Mucosa of descending colon (tissue), 3 donors: ENCODE data around the gene MCTP1. TPM values are rescaled to one million over a fixed set of nuclear protein-coding genes. Genes with fewer than 3 reads are reported as not detected.

Experiments used
- ATAC-seq: fragments of 200-7000 bp; cut with Tn5 transposase; one replicate; pipeline ENCODE4 v1.9.1; 2020; ENCODE audit warnings: mild to moderate bottlenecking, moderate library complexity
- DNase-seq, 3 donors: peaks; one replicate each; pipeline ENCODE4 v3.0.0-alpha.2; 2020
- H3K36me3 ChIP-seq: fragments of 200-600 bp; one replicate; pipeline ENCODE4 v1.8.0; 2021; ENCODE audit warnings: low read depth, mild to moderate bottlenecking
- H3K4me1 ChIP-seq: fragments of 200-600 bp; one replicate; pipeline ENCODE4 v1.8.0; 2021; ENCODE audit warnings: low read depth, mild to moderate bottlenecking
- H3K4me3 ChIP-seq: fragments of 200-600 bp; one replicate; pipeline ENCODE4 v1.8.0; 2021; ENCODE audit warnings: mild to moderate bottlenecking
- H3K9me3 ChIP-seq: fragments of 200-600 bp; one replicate; pipeline ENCODE4 v1.8.0; 2021; ENCODE audit warnings: mild to moderate bottlenecking
- intact Hi-C, 2 donors: fragments of 100-400 bp; cut with DNase I in 1 of 2; cut with micrococcal nuclease in 1 of 2; formaldehyde crosslinking; loops; one replicate each; pipeline versions ENCODE4 v1.11.0 to v1.11.1; 2022; cut with DNase I, micrococcal nuclease
- total RNA-seq, 3 donors: library from RNA; stranded (reverse); fragmentation: NEBNext Ultra II Directional in 2 of 3; extraction: Animal tissue kit (Norgen Biotek cat#: 25700) in 2 of 3; gene quantifications; one replicate each; pipeline versions ENCODE4 v1.2.1 to v1.2.4, GENCODE V29; 2021 to 2023
- TF ChIP-seq, protein P1 (sequence below): fragments of 200-600 bp; IDR thresholded peaks from one replicate; pipeline ENCODE4 v1.8.0; 2022; ENCODE audit warnings: antibody characterized with exemption, mild to moderate bottlenecking
- donor health status: DM: no; HTN: no; CAD: no; lungs with moderate emphysema.
- donor health status: DM: no; HTN: no; CAD: no.
- donor health status: DM: no; HTN: yes; CAD: no.

The MCTP1 gene
- total RNA-seq, 3 donors from 2014 or later = 6.8 to 12.3 (median 7.7) TPM

DNA sequence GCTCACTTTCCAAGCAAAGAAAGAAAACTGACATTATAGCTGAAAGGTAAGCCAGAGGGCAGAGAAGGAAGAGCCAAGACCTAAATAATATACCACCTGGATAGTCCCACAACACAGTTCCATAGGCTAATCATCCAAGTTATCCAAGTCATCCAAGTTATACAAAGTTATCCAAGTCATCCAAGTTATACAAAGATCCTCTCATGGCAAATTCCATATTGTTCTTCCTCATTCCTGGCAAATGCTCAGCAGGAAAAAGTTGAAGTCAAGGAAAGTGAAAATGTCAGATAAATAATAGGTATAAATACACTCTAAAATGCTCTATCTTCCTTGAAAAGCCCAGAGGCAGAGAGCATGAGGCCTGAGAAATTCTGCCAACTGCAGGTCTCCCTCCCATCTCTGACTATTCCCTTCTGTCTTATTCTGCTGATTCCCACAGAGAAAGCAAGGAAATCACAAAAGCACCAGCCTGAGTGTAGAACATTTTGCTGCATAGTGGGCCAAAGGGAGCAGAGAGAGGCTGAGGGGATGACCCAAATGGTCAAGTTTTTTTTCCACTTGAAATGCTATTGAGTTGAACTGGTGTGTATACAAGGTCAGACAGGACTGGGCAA, 12.5 kb downstream of the MCTP1 start:
- DNase-seq (no peak), ATAC-seq (no peak)
- no peaks in the 10 kb centered on the region for H3K36me3 ChIP-seq
- intact Hi-C loops = no loop called here
- H3K4me1 ChIP-seq = no peaks in the 10 kb centered on the region
- TF ChIP-seq, protein P1, sequence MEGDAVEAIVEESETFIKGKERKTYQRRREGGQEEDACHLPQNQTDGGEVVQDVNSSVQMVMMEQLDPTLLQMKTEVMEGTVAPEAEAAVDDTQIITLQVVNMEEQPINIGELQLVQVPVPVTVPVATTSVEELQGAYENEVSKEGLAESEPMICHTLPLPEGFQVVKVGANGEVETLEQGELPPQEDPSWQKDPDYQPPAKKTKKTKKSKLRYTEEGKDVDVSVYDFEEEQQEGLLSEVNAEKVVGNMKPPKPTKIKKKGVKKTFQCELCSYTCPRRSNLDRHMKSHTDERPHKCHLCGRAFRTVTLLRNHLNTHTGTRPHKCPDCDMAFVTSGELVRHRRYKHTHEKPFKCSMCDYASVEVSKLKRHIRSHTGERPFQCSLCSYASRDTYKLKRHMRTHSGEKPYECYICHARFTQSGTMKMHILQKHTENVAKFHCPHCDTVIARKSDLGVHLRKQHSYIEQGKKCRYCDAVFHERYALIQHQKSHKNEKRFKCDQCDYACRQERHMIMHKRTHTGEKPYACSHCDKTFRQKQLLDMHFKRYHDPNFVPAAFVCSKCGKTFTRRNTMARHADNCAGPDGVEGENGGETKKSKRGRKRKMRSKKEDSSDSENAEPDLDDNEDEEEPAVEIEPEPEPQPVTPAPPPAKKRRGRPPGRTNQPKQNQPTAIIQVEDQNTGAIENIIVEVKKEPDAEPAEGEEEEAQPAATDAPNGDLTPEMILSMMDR = no peak
- no peaks in the 10 kb centered on the region for H3K9me3 ChIP-seq
- no peak overlapping the region for H3K4me3 ChIP-seq

DNA sequence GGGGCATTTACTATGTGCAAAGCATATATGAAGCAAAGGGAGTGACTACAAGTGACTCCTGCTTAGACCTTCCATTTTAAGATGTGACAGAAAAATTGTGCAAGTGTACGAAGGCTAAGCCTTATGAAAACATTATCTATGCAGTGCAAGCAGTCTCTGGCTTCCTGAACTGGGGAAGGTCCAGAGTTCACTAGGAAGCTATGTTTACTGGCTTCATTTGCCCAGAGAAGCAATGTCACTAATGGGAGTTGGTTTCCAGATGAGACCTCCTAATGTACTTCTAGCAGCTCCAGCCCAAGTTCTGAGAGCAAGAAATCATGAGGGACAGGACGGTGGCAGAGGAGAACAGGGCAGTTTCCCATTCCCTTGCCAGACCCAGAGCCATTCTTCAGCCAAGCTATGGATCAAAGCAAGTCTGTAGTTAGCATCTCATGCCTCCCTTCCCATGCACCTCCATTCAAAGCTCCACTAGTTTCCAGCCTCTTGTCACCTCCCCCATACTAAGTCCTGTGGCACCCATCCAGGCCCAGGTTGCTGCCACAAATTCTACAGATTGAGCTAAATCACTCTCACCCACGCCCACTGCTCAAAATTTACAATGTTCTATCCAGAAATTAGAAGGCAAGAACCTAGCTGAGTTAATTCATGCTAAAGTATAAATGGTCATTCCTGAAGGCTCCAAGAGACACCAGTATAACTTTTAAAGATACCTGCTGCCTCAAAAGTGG, 21.8 kb downstream of the MCTP1 start:
- intact Hi-C loops = no loop called here
- H3K36me3 ChIP-seq = no peaks in the 10 kb centered on the region
- no peak overlapping the region for H3K4me3 ChIP-seq
- ATAC-seq (no peak), DNase-seq (no peak)
- TF ChIP-seq, protein P1 = no peak
- H3K4me1 ChIP-seq = no peaks in the 10 kb centered on the region
- H3K9me3 ChIP-seq = no peaks in the 10 kb centered on the region

DNA sequence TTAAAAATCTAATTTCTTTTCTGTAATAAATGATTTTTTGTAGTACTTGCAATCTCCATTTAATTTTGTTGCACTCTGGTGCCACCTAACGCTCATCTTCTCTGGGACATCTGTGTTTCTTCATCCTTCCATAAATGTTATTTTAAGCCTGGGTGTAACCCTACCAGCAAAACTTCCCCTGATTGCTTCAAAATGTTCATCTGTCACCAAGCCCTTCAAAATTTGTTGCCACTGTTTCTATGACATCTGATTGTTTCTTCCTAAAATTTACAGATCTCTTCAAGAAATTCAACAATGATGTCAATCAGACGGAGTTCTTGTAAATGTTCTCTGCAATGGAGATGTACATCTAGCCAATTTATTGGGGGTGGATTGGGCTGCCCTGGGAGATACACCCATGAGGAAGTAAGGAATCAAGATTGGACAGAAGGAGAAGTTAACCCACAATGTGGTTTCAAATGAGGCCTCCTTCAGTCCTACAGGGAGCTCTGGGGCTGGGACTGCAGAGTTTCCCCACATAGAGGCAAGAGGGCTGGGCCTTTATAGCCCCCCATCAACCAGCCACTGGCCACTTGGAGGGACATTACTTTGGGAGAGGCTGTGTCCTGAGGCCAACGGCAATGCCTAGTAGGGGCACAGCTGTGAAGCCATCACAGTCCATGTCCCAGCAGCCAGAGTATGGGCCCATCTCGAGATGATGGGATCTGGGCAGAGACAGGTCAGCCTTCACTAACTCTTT, 23.3 kb downstream of the MCTP1 start:
- H3K4me1 ChIP-seq = no peaks in the 10 kb centered on the region
- H3K4me3 ChIP-seq = no peak overlapping the region
- no peaks in the 10 kb centered on the region for H3K9me3 ChIP-seq
- DNase-seq = peak in 1 of 3 donors; percentile 23
- intact Hi-C loops = no loop called here
- TF ChIP-seq, protein P1 = no peak
- ATAC-seq = no peak
- no peaks in the 10 kb centered on the region for H3K36me3 ChIP-seq

DNA sequence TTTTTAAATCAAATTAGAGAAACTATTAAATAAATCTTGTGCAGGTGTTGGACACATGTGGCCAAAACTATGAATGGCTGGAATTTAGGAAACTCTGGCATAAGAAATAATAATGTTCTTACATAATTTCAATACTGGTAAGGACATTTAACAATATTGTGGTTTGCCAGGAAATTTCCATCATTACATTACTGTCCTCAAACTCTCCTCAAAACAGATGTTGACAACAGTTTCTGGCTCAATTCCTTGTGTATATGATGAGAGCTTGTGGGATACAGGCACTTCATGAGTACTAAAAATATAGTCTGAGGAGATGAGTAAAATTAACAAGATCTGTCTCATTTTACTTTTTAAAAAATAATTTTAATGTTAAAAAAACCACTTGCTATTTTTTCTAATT, 27.9 kb downstream of the MCTP1 start:
- Histone ChIP-seq H3K36me3 (no peaks in the 10 kb centered on the region), H3K4me1 (no peaks in the 10 kb centered on the region), H3K9me3 (no peaks in the 10 kb centered on the region), H3K4me3 (no peak overlapping the region)
- TF ChIP-seq, protein P1 = no peak
- intact Hi-C loops = no loop called here
- DNase-seq (no peak), ATAC-seq (no peak)

DNA sequence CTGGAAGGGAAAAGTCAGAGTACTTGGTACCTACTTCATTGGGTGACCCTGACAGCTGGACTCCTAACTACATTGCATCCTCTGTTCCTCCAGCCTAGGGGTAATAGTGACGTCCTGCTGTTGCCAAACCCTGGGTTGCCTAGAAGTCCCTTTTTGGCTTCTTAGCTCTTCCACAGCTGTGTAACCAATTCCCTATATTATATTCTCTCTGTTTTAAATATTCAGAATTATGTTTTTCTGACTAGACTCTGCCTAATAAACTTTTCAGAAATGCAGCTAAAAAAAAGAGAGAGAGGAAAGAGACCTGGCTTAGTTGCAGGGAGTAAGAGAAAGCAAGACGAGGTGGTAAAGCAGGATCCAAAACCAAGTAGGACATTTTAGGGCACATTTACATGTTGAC, 28.4 kb downstream of the MCTP1 start:
- Histone ChIP-seq H3K36me3 (no peaks in the 10 kb centered on the region), H3K4me1 (no peaks in the 10 kb centered on the region), H3K4me3 (no peak overlapping the region), H3K9me3 (no peaks in the 10 kb centered on the region)
- ATAC-seq = no peak
- TF ChIP-seq, protein P1 = no peak
- DNase-seq = no peak
- intact Hi-C loops = no loop called here
